K562 (cell line): Measurements from ENCODE around the gene OCA2.

Experiments
- ESRRA ChIP-seq: fragments of 450-650 bp; IDR thresholded peaks from 2 replicates; pipeline ENCODE4 v1.6.1; 2014; ENCODE audit warnings: low read depth, mild to moderate bottlenecking, moderate library complexity, borderline replicate concordance
- PATZ1 ChIP-seq: fragments of 250-450 bp; sonication (Bioruptor Pico); IDR thresholded peaks from 2 replicates; pipeline ENCODE4 v1.5.0; 2020; ENCODE audit warnings: mild to moderate bottlenecking, borderline replicate concordance
- PBX2 ChIP-seq, 2 experiments: IDR thresholded peaks in 1 of 2; conservative IDR thresholded peaks in 1 of 2; 2 replicates each; pipeline ENCODE4 v1.6.1; 2016; ENCODE audit warnings: low read depth in 2 of 2, mild to moderate bottlenecking in 1 of 2, missing compliant biosample characterization in 1 of 2, missing genetic modification characterization in 1 of 2, moderate library complexity in 1 of 2
- POLR2A ChIP-seq: fragments of 450-650 bp; conservative IDR thresholded peaks from 2 replicates; pipeline ENCODE4 v1.6.1; 2016
- TAF7 ChIP-seq: fragments of 450-650 bp; IDR thresholded peaks from 2 replicates; pipeline ENCODE4 v1.6.1; 2016; ENCODE audit warnings: missing genetic modification characterization, missing compliant biosample characterization
- ZNF354B ChIP-seq: fragments of 250-450 bp; sonication (Bioruptor Pico); IDR thresholded peaks from 2 replicates; pipeline ENCODE4 v1.4.0; 2020

DNA sequence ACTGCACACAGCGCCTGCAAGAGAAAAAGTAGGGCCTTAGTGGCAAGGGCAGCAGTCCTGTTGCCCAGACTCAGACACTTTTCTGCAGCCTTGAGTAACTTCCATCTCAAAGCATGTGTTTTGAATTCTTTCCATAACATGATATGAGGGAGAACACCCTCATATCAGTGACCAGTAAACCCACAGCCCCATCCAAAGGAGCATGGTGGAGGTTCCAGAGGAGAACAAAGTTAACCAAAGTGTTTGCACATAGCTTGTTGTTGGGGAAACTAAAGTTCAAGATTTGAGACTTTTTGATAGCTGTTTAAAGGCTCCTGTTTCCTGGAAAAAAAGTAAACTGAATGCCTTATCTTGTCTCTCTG lies 74.2 kb downstream of the OCA2 start:
- TF ChIP-seq ESRRA (no peak), PATZ1 (no peak), POLR2A (no peak), TAF7 (no peak), PBX2 (CRISPR knock-in tag; IDR thresholded peaks at IDR 0.05; ENCODE audit: low read depth) (no peak), PBX2 (tag; conservative IDR thresholded peaks at IDR 0.05; ENCODE audit: low read depth) (no peak), ZNF354B (no peak)
